ENCODE measurements around the gene EDRF1. TPM values are rescaled to one million over a fixed set of nuclear protein-coding genes. Genes with fewer than 3 reads are reported as not detected.

EDRF1 gene
- total RNA-seq (2014; rRNA removed; shearing (Covaris generic); ENCODE audit: low replicate concordance), result 26.5 and 63.3 TPM in 2 replicates

DNA sequence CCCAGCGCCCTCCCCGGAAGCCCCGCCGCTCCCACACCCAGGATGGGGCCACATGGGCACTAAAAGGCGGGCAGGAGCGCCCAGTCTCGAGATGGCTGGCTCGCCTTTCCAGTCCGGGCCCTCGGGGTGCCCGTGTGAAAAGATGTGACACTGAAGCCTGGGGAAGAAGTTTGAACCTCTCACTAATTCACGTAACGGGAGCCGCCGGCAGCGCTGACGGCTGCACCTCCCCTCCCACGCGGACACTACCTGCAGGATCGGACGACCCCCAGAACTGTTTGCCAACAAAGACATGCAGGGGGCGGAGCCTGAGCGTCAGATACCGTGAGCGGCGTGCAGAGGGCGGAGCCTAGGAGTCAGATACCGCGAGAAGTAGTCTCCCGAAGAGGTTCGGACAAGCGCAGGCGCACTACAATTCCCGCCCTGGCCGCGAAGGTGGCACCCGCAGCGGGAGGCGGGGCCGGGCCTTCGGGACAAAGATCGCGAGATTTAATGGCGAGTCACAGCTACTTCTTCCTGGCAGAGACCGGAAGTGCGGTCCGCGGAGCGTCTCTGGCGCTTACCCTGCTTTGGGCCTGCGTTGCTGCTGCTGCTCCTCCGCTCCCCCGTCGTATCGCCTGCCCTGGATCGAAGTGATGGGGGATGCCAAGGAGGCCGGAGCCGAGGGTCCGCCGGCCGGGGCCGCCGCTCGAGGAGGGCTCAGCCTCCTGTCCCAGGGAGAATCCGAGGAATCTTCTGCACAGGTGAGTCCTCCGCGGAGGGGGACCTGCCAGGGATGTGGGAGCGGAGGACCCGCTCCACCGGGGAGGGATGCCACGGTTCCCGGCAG, at the start of gene EDRF1:
TSS of gene EDRF1 (plus strand) at position 537 of the 829 bp plus-strand sequence. CDS start at position 636, 99 bp downstream.
- Histone ChIP-seq H3K27ac (ENCODE audit: low read length) (peak within 1 kb of the TSS; percentile 62), H3K4me1 (ENCODE audit: low read length) (peaks cover 26% of the 10 kb centered on the region), H3K4me3 (ENCODE audit: low read length) (peak within 1 kb of the TSS; percentile 98), H3K9me3 (ENCODE audit: low read length) (no peaks in the 10 kb centered on the region), H3K27me3 (ENCODE audit: low read length) (no peaks in the 10 kb centered on the region), H3K9me2 (replicated peaks; ENCODE audit: insufficient read depth, low read length) (no peaks in the 10 kb centered on the region), H3K36me3 (ENCODE audit: insufficient read depth, low read length) (peaks cover 37% of the 10 kb centered on the region), H4K20me1 (ENCODE audit: insufficient read depth, low read depth, low read length) (0 out of 2 replicates have a peak, but pooled peaks cover 5% of the 10 kb centered on the region), H2AFZ (ENCODE audit: low read length) (peak within 1 kb of the TSS; percentile 98), H3K9ac (ENCODE audit: low read length) (peak within 1 kb of the TSS; percentile 99), H3K4me2 (ENCODE audit: low read depth, low read length, poor library complexity, severe bottlenecking) (peak within 1 kb of the TSS; percentile 76), H3K79me2 (ENCODE audit: low read length) (peaks cover 45% of the 10 kb centered on the region)
- peak; percentile 100 for DNase-seq

GRCh38 chr10:125672884-125673283, 46.6 kb upstream of the EDRF1 start:
- DNase-seq, result no peak
- no peaks in the 10 kb centered on the region for H3K36me3 ChIP-seq (ENCODE audit: insufficient read depth, low read length)
- no peaks in the 10 kb centered on the region for H3K27me3 ChIP-seq (ENCODE audit: low read length)
- H3K79me2 ChIP-seq (ENCODE audit: low read length), result no peaks in the 10 kb centered on the region
- H3K4me1 ChIP-seq (ENCODE audit: low read length), result no peaks in the 10 kb centered on the region
- no peaks in the 10 kb centered on the region; the same call in 1 of the 2 replicates for H3K9me3 ChIP-seq (ENCODE audit: low read length)
- no peaks in the 10 kb centered on the region for H4K20me1 ChIP-seq (ENCODE audit: insufficient read depth, low read depth, low read length)
- H3K9ac ChIP-seq (ENCODE audit: low read length), result no peak overlapping the region
- H3K9me2 ChIP-seq (replicated peaks; ENCODE audit: insufficient read depth, low read length), result no peaks in the 10 kb centered on the region
- H3K4me2 ChIP-seq (ENCODE audit: low read depth, low read length, poor library complexity, severe bottlenecking), result no peak overlapping the region
- no peak overlapping the region for H3K27ac ChIP-seq (ENCODE audit: low read length)
- no peak overlapping the region for H3K4me3 ChIP-seq (ENCODE audit: low read length)
- H2AFZ ChIP-seq (ENCODE audit: low read length), result no peak overlapping the region

DNA sequence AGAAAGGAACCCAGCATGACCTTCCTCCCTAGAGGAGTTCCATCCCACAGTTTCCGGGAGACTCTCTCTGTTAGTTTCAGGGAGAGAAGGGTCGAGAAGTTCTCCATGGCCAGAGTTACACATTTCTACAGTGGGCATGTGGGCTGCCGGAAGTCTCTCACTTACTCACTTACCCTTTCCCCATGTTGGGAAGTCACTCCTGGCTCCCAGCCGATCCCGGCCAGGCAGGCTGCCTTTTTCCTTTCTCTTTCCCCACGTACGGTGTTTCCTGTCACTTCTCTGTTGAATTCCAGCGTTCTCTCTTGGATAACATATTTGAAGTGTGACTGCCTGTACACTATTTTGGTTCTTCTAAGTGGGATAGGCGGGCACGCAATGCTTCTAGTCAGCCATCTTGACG, 40.1 kb upstream of the EDRF1 start:
- H3K36me3 ChIP-seq (ENCODE audit: insufficient read depth, low read length), result no peaks in the 10 kb centered on the region
- H3K79me2 ChIP-seq (ENCODE audit: low read length), result no peaks in the 10 kb centered on the region
- no peaks in the 10 kb centered on the region for H3K9me2 ChIP-seq (replicated peaks; ENCODE audit: insufficient read depth, low read length)
- no peak overlapping the region for H3K4me2 ChIP-seq (ENCODE audit: low read depth, low read length, poor library complexity, severe bottlenecking)
- no peak for DNase-seq
- no peaks in the 10 kb centered on the region for H4K20me1 ChIP-seq (ENCODE audit: insufficient read depth, low read depth, low read length)
- no peak overlapping the region for H3K4me3 ChIP-seq (ENCODE audit: low read length)
- no peak overlapping the region for H3K27ac ChIP-seq (ENCODE audit: low read length)
- no peak overlapping the region for H3K9ac ChIP-seq (ENCODE audit: low read length)
- H3K9me3 ChIP-seq (ENCODE audit: low read length), result no peaks in the 10 kb centered on the region; the same call in 1 of the 2 replicates
- no peak overlapping the region for H2AFZ ChIP-seq (ENCODE audit: low read length)
- H3K27me3 ChIP-seq (ENCODE audit: low read length), result no peaks in the 10 kb centered on the region
- H3K4me1 ChIP-seq (ENCODE audit: low read length), result no peaks in the 10 kb centered on the region

GRCh38 chr10:125683063-125683462, 36.4 kb upstream of the EDRF1 start, which contains the start of gene TEX36:
TSS of gene TEX36 (minus strand) at chr10:125683163. CDS start at chr10:125682989, 174 bp downstream.
- Histone ChIP-seq H3K4me1 (ENCODE audit: low read length) (no peaks in the 10 kb centered on the region), H3K4me2 (ENCODE audit: low read depth, low read length, poor library complexity, severe bottlenecking) (no peak within 1 kb of the TSS), H3K36me3 (ENCODE audit: insufficient read depth, low read length) (no peaks in the 10 kb centered on the region)

DNA sequence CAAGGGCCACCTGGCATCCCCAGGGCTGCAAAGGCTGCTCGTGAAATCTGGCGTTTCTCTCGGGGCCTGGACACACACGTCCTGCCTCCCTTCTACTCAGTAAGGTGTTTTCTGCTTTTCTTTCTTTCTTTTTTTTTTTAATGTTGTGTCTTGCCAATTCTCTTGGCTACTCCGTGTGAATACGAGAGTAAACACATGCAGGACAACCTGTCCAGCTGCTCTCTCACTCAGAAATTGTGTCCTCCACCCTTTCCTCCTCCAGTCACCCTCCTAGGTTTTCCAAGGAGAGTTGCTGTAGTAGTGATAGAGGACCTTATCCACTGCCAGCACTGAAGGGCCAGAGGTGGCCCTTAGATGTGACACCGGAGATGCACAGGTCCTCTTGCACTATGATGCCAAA, 35.7 kb upstream of the EDRF1 start:
- DNase-seq, result no peak
- H3K27ac ChIP-seq (ENCODE audit: low read length), result no peak overlapping the region
- H3K9me2 ChIP-seq (replicated peaks; ENCODE audit: insufficient read depth, low read length), result no peaks in the 10 kb centered on the region
- no peaks in the 10 kb centered on the region for H3K36me3 ChIP-seq (ENCODE audit: insufficient read depth, low read length)
- H3K9me3 ChIP-seq (ENCODE audit: low read length), result no peaks in the 10 kb centered on the region
- no peak overlapping the region for H3K9ac ChIP-seq (ENCODE audit: low read length)
- H3K4me1 ChIP-seq (ENCODE audit: low read length), result no peaks in the 10 kb centered on the region
- no peaks in the 10 kb centered on the region for H4K20me1 ChIP-seq (ENCODE audit: insufficient read depth, low read depth, low read length)
- H3K79me2 ChIP-seq (ENCODE audit: low read length), result no peaks in the 10 kb centered on the region
- no peaks in the 10 kb centered on the region for H3K27me3 ChIP-seq (ENCODE audit: low read length)
- no peak overlapping the region for H3K4me3 ChIP-seq (ENCODE audit: low read length)
- no peak overlapping the region for H2AFZ ChIP-seq (ENCODE audit: low read length)
- no peak overlapping the region for H3K4me2 ChIP-seq (ENCODE audit: low read depth, low read length, poor library complexity, severe bottlenecking)

More at GRCh38 chr10:125683063-125683462, 36.4 kb upstream of the EDRF1 start, which contains the start of gene TEX36:
- H4K20me1 ChIP-seq (ENCODE audit: insufficient read depth, low read depth, low read length), result no peaks in the 10 kb centered on the region
- H3K9me2 ChIP-seq (replicated peaks; ENCODE audit: insufficient read depth, low read length), result no peaks in the 10 kb centered on the region
- H3K27ac ChIP-seq (ENCODE audit: low read length), result no peak within 1 kb of the TSS
- H3K79me2 ChIP-seq (ENCODE audit: low read length), result no peaks in the 10 kb centered on the region
- no peaks in the 10 kb centered on the region for H3K9me3 ChIP-seq (ENCODE audit: low read length)
- no peak within 1 kb of the TSS for H2AFZ ChIP-seq (ENCODE audit: low read length)
- no peaks in the 10 kb centered on the region for H3K27me3 ChIP-seq (ENCODE audit: low read length)
- no peak for DNase-seq
- no peak within 1 kb of the TSS for H3K4me3 ChIP-seq (ENCODE audit: low read length)
- no peak within 1 kb of the TSS for H3K9ac ChIP-seq (ENCODE audit: low read length)

DNA sequence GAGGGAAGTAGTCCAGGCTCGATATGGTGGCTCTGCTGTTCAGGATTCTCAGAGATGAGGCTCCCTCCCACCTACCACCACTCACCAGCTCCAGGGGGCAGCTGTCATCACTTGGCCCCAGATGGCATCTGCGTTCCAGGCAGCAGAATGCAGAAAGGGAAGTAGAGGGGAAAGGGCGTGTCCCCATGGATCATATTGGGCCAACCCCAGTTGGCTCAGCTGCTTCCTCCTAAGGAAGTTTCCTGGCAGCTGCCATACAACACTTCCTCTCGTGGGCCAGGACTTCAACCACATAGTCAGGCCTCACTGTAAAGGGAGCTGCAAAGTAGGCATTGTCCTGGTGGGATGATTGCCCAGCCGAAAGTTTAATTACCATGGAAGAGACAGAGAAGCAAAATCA, 34.9 kb upstream of the EDRF1 start:
- Histone ChIP-seq H3K27ac (ENCODE audit: low read length) (no peak overlapping the region), H3K27me3 (ENCODE audit: low read length) (no peaks in the 10 kb centered on the region), H2AFZ (ENCODE audit: low read length) (no peak overlapping the region), H4K20me1 (ENCODE audit: insufficient read depth, low read depth, low read length) (no peaks in the 10 kb centered on the region), H3K4me3 (ENCODE audit: low read length) (no peak overlapping the region), H3K4me2 (ENCODE audit: low read depth, low read length, poor library complexity, severe bottlenecking) (no peak overlapping the region), H3K9me2 (replicated peaks; ENCODE audit: insufficient read depth, low read length) (no peaks in the 10 kb centered on the region), H3K79me2 (ENCODE audit: low read length) (no peaks in the 10 kb centered on the region), H3K9ac (ENCODE audit: low read length) (no peak overlapping the region), H3K4me1 (ENCODE audit: low read length) (no peaks in the 10 kb centered on the region), H3K36me3 (ENCODE audit: insufficient read depth, low read length) (no peaks in the 10 kb centered on the region), H3K9me3 (ENCODE audit: low read length) (no peaks in the 10 kb centered on the region)
- no peak for DNase-seq

DNA sequence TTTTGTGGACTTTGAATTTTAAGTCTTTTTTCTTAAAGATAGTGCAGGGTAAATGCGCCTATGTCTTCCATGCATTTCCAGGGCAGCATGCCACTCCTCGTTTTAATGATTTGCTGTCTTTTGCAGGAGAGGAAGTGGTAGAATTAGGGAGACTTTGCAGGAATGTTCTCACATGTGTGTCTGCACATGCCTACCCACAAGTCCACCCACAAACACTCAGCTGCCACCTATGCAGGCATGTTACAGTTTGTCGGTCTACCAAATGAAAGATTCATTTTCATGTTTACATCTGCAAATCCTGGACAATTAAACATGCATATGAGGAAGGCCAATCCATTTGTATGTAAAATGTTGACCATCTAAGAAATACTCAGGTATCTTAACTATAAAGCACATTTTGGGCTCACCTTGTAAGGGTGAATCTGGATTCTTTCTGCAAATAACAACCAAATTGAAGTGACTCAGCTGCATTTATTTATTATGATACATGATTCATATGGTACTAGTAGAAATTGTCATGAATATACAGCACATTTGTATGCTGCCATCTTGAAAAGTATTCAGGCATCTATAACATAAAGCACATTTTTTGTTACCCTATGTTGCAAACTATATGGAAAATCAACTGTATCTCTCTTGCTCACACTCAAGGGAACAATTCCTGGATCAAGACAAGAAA, 31.9 kb upstream of the EDRF1 start:
- Histone ChIP-seq H2AFZ (ENCODE audit: low read length) (no peak overlapping the region), H3K36me3 (ENCODE audit: insufficient read depth, low read length) (no peaks in the 10 kb centered on the region), H3K4me1 (ENCODE audit: low read length) (no peaks in the 10 kb centered on the region), H3K9me2 (replicated peaks; ENCODE audit: insufficient read depth, low read length) (no peaks in the 10 kb centered on the region), H3K79me2 (ENCODE audit: low read length) (no peaks in the 10 kb centered on the region), H3K4me3 (ENCODE audit: low read length) (no peak overlapping the region), H3K9ac (ENCODE audit: low read length) (no peak overlapping the region), H3K4me2 (ENCODE audit: low read depth, low read length, poor library complexity, severe bottlenecking) (no peak overlapping the region), H3K27me3 (ENCODE audit: low read length) (no peaks in the 10 kb centered on the region), H4K20me1 (ENCODE audit: insufficient read depth, low read depth, low read length) (no peaks in the 10 kb centered on the region), H3K27ac (ENCODE audit: low read length) (no peak overlapping the region), H3K9me3 (ENCODE audit: low read length) (no peaks in the 10 kb centered on the region)
- DNase-seq, result no peak

GRCh38 chr10:125689955-125690569, 29.4 kb upstream of the EDRF1 start:
- Histone ChIP-seq H3K4me2 (ENCODE audit: low read depth, low read length, poor library complexity, severe bottlenecking) (no peak overlapping the region), H3K9me3 (ENCODE audit: low read length) (no peaks in the 10 kb centered on the region), H3K27me3 (ENCODE audit: low read length) (no peaks in the 10 kb centered on the region), H3K4me1 (ENCODE audit: low read length) (no peaks in the 10 kb centered on the region), H3K36me3 (ENCODE audit: insufficient read depth, low read length) (no peaks in the 10 kb centered on the region), H3K9me2 (replicated peaks; ENCODE audit: insufficient read depth, low read length) (no peaks in the 10 kb centered on the region), H3K9ac (ENCODE audit: low read length) (no peak overlapping the region), H3K27ac (ENCODE audit: low read length) (no peak overlapping the region), H4K20me1 (ENCODE audit: insufficient read depth, low read depth, low read length) (no peaks in the 10 kb centered on the region), H3K4me3 (ENCODE audit: low read length) (no peak overlapping the region), H2AFZ (ENCODE audit: low read length) (no peak overlapping the region), H3K79me2 (ENCODE audit: low read length) (no peaks in the 10 kb centered on the region)
- DNase-seq, result no peak
